ENCODE data around the gene TOP2A.

- TF ChIP-seq POLR2A (IDR thresholded peaks at IDR 0.05; ENCODE audit: low read depth, low read length) (no peak), TAF1 (IDR thresholded peaks at IDR 0.05; ENCODE audit: low read depth, low read length) (no peak)
Measured at GRCh38 chr17:40464392-40464855, 46.7 kb upstream of the TOP2A start.
